HL-60 (cell line): ENCODE results near the gene TNFRSF8.

Experiments used
- DNase-seq, 2 experiments: peaks; one replicate each; pipeline ENCODE4 v3.0.0-alpha.2; 2010 to 2020; ENCODE audit warnings: low read depth in 1 of 2, low spot score in 1 of 2
- H3K27ac ChIP-seq: fragments of 250-450 bp; sonication (Bioruptor Pico); replicated peaks from 2 replicates; pipeline ENCODE4 v1.5.1; 2020; ENCODE audit warnings: mild to moderate bottlenecking, moderate library complexity
- H3K27me3 ChIP-seq: fragments of 250-450 bp; sonication (Bioruptor Pico); 2 replicates; pipeline ENCODE4 v1.5.1; 2021; ENCODE audit warnings: mild to moderate bottlenecking, moderate library complexity; ENCODE audit not compliant: insufficient read depth, poor library complexity, severe bottlenecking
- H3K4me3 ChIP-seq: replicated peaks from 2 replicates; pipeline ENCODE4 v1.5.1; 2011; ENCODE audit warnings: mild to moderate bottlenecking, control low read depth, low read length; ENCODE audit not compliant: insufficient read depth
- CTCF ChIP-seq: IDR thresholded peaks from one replicate; pipeline ENCODE4 v1.5.1; 2011; ENCODE audit warnings: low read length, control low read depth, inconsistent platforms; ENCODE audit not compliant: insufficient read depth
- GABPA ChIP-seq: IDR thresholded peaks from 2 replicates; pipeline ENCODE4 v1.6.1; 2012; ENCODE audit warnings: low read depth
- POLR2AphosphoS5 ChIP-seq: IDR thresholded peaks from 2 replicates; pipeline ENCODE4 v1.6.1; 2012; ENCODE audit warnings: low read depth
- REST ChIP-seq: IDR thresholded peaks from 2 replicates; pipeline ENCODE4 v1.6.1; 2012; ENCODE audit warnings: low read depth; ENCODE audit not compliant: insufficient replicate concordance
- SPI1 ChIP-seq: IDR thresholded peaks from 2 replicates; pipeline ENCODE4 v1.6.1; 2012; ENCODE audit warnings: low read depth, mild to moderate bottlenecking, borderline replicate concordance

The TNFRSF8 gene

GRCh38 chr1:12176298-12177118 is 113.4 kb downstream of the TNFRSF8 start:
- TF ChIP-seq POLR2AphosphoS5 (no peak), CTCF (no peak), REST (no peak), SPI1 (no peak), GABPA (no peak)
- H3K27ac ChIP-seq, result no peak overlapping the region
- no peak for DNase-seq
- no peak overlapping the region for H3K4me3 ChIP-seq
- no peaks in the 10 kb centered on the region for H3K27me3 ChIP-seq

- Histone ChIP-seq H3K4me3 (no peak overlapping the region), H3K27ac (peak overlapping the region; percentile 81; the same call in 1 of the 2 replicates), H3K27me3 (no peaks in the 10 kb centered on the region)
- peak in 1 of 2 experiments; percentile 41 for DNase-seq
- TF ChIP-seq SPI1 (peak; percentile 36; the same call in 1 of the 2 replicates), CTCF (no peak)
Measured at GRCh38 chr1:12177156-12177998, 114.3 kb downstream of the TNFRSF8 start.

- H3K27me3 ChIP-seq, result no peaks in the 10 kb centered on the region
- peak overlapping the region; percentile 81; the same call in 1 of the 2 replicates for H3K27ac ChIP-seq
- TF ChIP-seq SPI1 (no peak), POLR2AphosphoS5 (no peak), GABPA (no peak), REST (no peak), CTCF (no peak)
- no peak overlapping the region for H3K4me3 ChIP-seq
- peak; percentile 74 to 76 for DNase-seq
Measured at GRCh38 chr1:12177999-12178441, 114.9 kb downstream of the TNFRSF8 start.
